Neural cell (in vitro differentiated cells): ENCODE measurements around the gene MRPS26. TPM values are rescaled to one million over a fixed set of nuclear protein-coding genes. Genes with fewer than 3 reads are reported as not detected.
"Not testable (repeated sequence)": the region's sequence is repeated elsewhere in the genome, so short reads cannot be mapped to it uniquely, and the experiment has no call there.

Source experiments
- H2AFZ ChIP-seq: fragments of 200-600, 300-800 bp; sonication (generic), shearing (Covaris generic); 2 replicates; pipeline ENCODE4 v1.6.0; 2014; ENCODE audit warnings: low read depth, mild to moderate bottlenecking, antibody characterized with exemption, low read length, moderate library complexity
- H3F3A ChIP-seq: fragments of 200-600 bp; shearing (Covaris generic); 2 replicates; pipeline ENCODE4 v1.6.1; 2016; ENCODE audit warnings: mild to moderate bottlenecking, moderate library complexity, mixed read lengths, antibody characterized with exemption, low read length; ENCODE audit not compliant: insufficient read depth, poor library complexity, severe bottlenecking
- H3K27ac ChIP-seq: fragments of 200-600, 300-800 bp; sonication (generic), shearing (Covaris generic); 2 replicates; pipeline ENCODE4 v1.5.1; 2014; ENCODE audit warnings: mild to moderate bottlenecking, low read length, moderate library complexity
- H3K27me3 ChIP-seq: fragments of 300-800, 200-600 bp; sonication (generic), shearing (Covaris generic); 2 replicates; pipeline ENCODE4 v1.6.0; 2014; ENCODE audit warnings: mild to moderate bottlenecking, low read depth, low read length, moderate library complexity; ENCODE audit not compliant: insufficient read depth
- H3K36me3 ChIP-seq: fragments of 300-800, 200-600 bp; sonication (generic), shearing (Covaris generic); 2 replicates; pipeline ENCODE4 v1.5.1; 2014; ENCODE audit warnings: mild to moderate bottlenecking, antibody characterized with exemption, low read length, moderate library complexity; ENCODE audit not compliant: insufficient read depth
- H3K4me2 ChIP-seq: fragments of 300-800, 200-600 bp; sonication (generic), shearing (Covaris generic); 2 replicates; pipeline ENCODE4 v1.6.0; 2014; ENCODE audit warnings: mild to moderate bottlenecking, low read length
- H3K4me3 ChIP-seq: fragments of 300-800, 200-600 bp; sonication (generic), shearing (Covaris generic); 2 replicates; pipeline ENCODE4 v1.5.1; 2014; ENCODE audit warnings: mild to moderate bottlenecking, low read length, moderate library complexity
- H3K79me2 ChIP-seq: fragments of 200-600 bp; shearing (Covaris generic); replicated peaks from 2 replicates; pipeline ENCODE4 v1.6.0; 2014; ENCODE audit warnings: mild to moderate bottlenecking, low read length, moderate library complexity; ENCODE audit not compliant: insufficient read depth
- H3K9ac ChIP-seq: fragments of 300-800, 200-600 bp; sonication (generic), shearing (Covaris generic); 2 replicates; pipeline ENCODE4 v1.6.1; 2016; ENCODE audit warnings: mild to moderate bottlenecking, low read length, mixed read lengths
- H3K9me2 ChIP-seq: fragments of 200-600 bp; shearing (Covaris generic); 2 replicates; pipeline ENCODE4 v1.6.1; 2016; ENCODE audit warnings: mild to moderate bottlenecking, low read length, mixed read lengths; ENCODE audit not compliant: insufficient read depth
- H3K9me3 ChIP-seq: fragments of 200-600, 300-800 bp; sonication (generic), shearing (Covaris generic); 2 replicates; pipeline ENCODE4 v1.6.1; 2016; ENCODE audit warnings: mild to moderate bottlenecking, mixed run types, low read length, moderate library complexity, mixed read lengths
- H4K20me1 ChIP-seq: fragments of 200-600 bp; shearing (Covaris generic); 2 replicates; pipeline ENCODE4 v1.6.1; 2016; ENCODE audit warnings: mild to moderate bottlenecking, mixed run types; ENCODE audit not compliant: insufficient read depth
- EP300 ChIP-seq: fragments of 450-650 bp; conservative IDR thresholded peaks from 2 replicates; pipeline ENCODE4 v1.6.1; 2014; ENCODE audit warnings: antibody characterized with exemption, mild to moderate bottlenecking, moderate library complexity; ENCODE audit not compliant: poor library complexity, severe bottlenecking
- EZH2 ChIP-seq: fragments of 200-600, 300-800 bp; shearing (Covaris generic), sonication (generic); IDR thresholded peaks from 2 replicates; pipeline ENCODE4 v1.6.1; 2014; ENCODE audit warnings: antibody characterized with exemption, low read length, borderline replicate concordance, mild to moderate bottlenecking; ENCODE audit not compliant: insufficient read depth, poor library complexity, severe bottlenecking
- MXI1 ChIP-seq: fragments of 450-650 bp; conservative IDR thresholded peaks from 2 replicates; pipeline ENCODE4 v1.6.1; 2014; ENCODE audit warnings: antibody characterized with exemption, mild to moderate bottlenecking; ENCODE audit not compliant: poor library complexity, severe bottlenecking
- POLR2AphosphoS5 ChIP-seq: IDR thresholded peaks from 2 replicates; pipeline ENCODE4 v1.6.1; 2012
- RAD21 ChIP-seq: fragments of 450-650 bp; conservative IDR thresholded peaks from 2 replicates; pipeline ENCODE4 v1.6.1; 2014; ENCODE audit warnings: antibody characterized with exemption, mild to moderate bottlenecking, moderate library complexity
- SMC3 ChIP-seq: fragments of 450-650 bp; conservative IDR thresholded peaks from 2 replicates; pipeline ENCODE4 v1.6.1; 2014; ENCODE audit warnings: antibody characterized with exemption, mild to moderate bottlenecking, moderate library complexity; ENCODE audit not compliant: poor library complexity
- TAF1 ChIP-seq: IDR thresholded peaks from 2 replicates; pipeline ENCODE4 v1.6.1; 2012; ENCODE audit warnings: low read depth
- polyA plus RNA-seq: library from polyadenylated mRNA; depleted of rRNA; stranded (reverse); fragments of >200 nt; gene quantifications from 2 replicates; pipeline ENCODE4 v1.2.3, GENCODE V29; 2014
- TF ChIP-seq, protein P1 (sequence below): IDR thresholded peaks from 2 replicates; pipeline ENCODE4 v1.6.1; 2012; ENCODE audit warnings: borderline replicate concordance
- TF ChIP-seq, protein P2 (sequence below): fragments of 450-650 bp; IDR thresholded peaks from 2 replicates; pipeline ENCODE4 v1.5.1; 2014; ENCODE audit warnings: antibody characterized with exemption, mild to moderate bottlenecking, moderate library complexity; ENCODE audit not compliant: poor library complexity, severe bottlenecking

Gene MRPS26
- polyA plus RNA-seq, 1 donor from 2014 or later = 134 TPM

DNA sequence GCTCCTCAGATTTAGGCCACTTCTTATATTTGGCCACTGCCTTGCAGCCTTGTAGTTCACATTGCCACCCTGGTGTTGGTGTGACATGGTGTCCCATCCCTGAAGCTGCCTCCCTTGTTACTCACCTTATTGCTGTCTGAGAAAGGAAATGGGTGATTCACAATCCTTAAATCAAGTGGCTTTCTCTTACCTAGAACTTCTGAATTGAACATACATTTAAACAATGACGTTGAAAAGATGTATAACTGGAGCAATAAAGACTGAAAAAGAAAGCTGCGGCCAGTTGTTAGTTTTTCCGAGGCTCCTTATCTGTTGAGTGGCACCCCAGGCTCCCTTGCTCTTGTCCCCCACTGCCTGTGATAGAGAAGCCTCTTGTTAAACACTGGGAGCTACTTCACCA, 31.2 kb upstream of the MRPS26 start:
- no peaks in the 10 kb centered on the region for H3K79me2 ChIP-seq
- peaks cover 9% of the 10 kb centered on the region for H3K36me3 ChIP-seq
- H3F3A ChIP-seq = no peaks in the 10 kb centered on the region
- H3K27me3 ChIP-seq = no peaks in the 10 kb centered on the region
- H3K4me3 ChIP-seq = no peak overlapping the region
- no peak overlapping the region for H2AFZ ChIP-seq
- H3K27ac ChIP-seq = no peak overlapping the region
- H3K9ac ChIP-seq = no peak overlapping the region
- H3K4me2 ChIP-seq = no peak overlapping the region
- TF ChIP-seq EZH2 = no peak
- TF ChIP-seq MXI1 = no peak
- TF ChIP-seq POLR2AphosphoS5 = no peak
- TF ChIP-seq SMC3 = no peak
- no peak for TF ChIP-seq EP300
- TF ChIP-seq RAD21 = no peak
- no peak for TF ChIP-seq TAF1
- TF ChIP-seq, protein P1, sequence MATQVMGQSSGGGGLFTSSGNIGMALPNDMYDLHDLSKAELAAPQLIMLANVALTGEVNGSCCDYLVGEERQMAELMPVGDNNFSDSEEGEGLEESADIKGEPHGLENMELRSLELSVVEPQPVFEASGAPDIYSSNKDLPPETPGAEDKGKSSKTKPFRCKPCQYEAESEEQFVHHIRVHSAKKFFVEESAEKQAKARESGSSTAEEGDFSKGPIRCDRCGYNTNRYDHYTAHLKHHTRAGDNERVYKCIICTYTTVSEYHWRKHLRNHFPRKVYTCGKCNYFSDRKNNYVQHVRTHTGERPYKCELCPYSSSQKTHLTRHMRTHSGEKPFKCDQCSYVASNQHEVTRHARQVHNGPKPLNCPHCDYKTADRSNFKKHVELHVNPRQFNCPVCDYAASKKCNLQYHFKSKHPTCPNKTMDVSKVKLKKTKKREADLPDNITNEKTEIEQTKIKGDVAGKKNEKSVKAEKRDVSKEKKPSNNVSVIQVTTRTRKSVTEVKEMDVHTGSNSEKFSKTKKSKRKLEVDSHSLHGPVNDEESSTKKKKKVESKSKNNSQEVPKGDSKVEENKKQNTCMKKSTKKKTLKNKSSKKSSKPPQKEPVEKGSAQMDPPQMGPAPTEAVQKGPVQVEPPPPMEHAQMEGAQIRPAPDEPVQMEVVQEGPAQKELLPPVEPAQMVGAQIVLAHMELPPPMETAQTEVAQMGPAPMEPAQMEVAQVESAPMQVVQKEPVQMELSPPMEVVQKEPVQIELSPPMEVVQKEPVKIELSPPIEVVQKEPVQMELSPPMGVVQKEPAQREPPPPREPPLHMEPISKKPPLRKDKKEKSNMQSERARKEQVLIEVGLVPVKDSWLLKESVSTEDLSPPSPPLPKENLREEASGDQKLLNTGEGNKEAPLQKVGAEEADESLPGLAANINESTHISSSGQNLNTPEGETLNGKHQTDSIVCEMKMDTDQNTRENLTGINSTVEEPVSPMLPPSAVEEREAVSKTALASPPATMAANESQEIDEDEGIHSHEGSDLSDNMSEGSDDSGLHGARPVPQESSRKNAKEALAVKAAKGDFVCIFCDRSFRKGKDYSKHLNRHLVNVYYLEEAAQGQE = no peak
- TF ChIP-seq, protein P2, sequence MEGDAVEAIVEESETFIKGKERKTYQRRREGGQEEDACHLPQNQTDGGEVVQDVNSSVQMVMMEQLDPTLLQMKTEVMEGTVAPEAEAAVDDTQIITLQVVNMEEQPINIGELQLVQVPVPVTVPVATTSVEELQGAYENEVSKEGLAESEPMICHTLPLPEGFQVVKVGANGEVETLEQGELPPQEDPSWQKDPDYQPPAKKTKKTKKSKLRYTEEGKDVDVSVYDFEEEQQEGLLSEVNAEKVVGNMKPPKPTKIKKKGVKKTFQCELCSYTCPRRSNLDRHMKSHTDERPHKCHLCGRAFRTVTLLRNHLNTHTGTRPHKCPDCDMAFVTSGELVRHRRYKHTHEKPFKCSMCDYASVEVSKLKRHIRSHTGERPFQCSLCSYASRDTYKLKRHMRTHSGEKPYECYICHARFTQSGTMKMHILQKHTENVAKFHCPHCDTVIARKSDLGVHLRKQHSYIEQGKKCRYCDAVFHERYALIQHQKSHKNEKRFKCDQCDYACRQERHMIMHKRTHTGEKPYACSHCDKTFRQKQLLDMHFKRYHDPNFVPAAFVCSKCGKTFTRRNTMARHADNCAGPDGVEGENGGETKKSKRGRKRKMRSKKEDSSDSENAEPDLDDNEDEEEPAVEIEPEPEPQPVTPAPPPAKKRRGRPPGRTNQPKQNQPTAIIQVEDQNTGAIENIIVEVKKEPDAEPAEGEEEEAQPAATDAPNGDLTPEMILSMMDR = no peak
- no peaks in the 10 kb centered on the region for H3K9me2 ChIP-seq
- no peaks in the 10 kb centered on the region for H3K9me3 ChIP-seq
- no peaks in the 10 kb centered on the region for H4K20me1 ChIP-seq

DNA sequence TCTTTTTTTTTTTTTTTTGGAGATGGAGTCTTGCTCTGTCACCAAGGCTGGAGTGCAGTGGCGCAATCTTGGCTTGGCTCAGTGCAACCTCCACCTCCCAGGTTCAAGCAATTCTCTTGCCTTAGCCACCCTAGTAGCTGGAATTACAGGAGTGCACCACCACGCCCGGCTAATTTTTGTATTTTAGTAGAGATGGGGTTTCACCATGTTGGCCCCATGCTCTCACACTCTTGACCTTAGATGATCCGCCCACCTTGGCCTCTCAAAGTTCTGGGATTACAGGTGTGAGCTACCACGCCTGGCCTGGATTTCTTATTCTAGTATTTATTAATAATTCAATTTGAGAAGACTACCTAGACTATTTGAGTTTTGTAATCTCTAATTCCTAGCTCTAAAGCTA, 30.6 kb upstream of the MRPS26 start:
- H3K9me3 ChIP-seq, H3F3A ChIP-seq, H3K4me2 ChIP-seq, H3K4me3 ChIP-seq, H2AFZ ChIP-seq, H3K27me3 ChIP-seq, H4K20me1 ChIP-seq, H3K36me3 ChIP-seq, H3K27ac ChIP-seq, H3K9me2 ChIP-seq, H3K9ac ChIP-seq, H3K79me2 ChIP-seq: not testable (repeated sequence)

DNA sequence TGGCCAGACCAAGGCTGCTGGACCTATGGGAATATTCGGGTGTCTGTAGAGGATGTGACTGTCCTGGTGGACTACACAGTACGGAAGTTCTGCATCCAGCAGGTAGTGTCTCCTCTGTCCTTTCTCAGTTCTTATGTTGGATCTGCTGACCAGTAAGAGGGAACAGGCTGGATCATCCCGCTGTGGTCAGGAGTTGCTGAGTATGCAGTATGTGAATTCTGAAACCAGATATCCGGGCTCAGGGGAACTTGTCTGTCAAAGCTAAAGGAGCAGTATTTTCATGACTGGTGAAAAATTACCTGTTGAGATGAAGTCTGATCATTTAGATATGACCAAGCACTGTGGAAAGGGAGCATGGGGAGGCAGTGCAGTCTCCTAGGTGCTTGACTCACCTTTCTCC, 24.5 kb upstream of the MRPS26 start:
- Histone ChIP-seq H3K9me2 (no peaks in the 10 kb centered on the region), H4K20me1 (no peaks in the 10 kb centered on the region), H3F3A (no peaks in the 10 kb centered on the region), H3K4me3 (no peak overlapping the region), H3K79me2 (no peaks in the 10 kb centered on the region), H3K4me2 (no peak overlapping the region), H3K9ac (no peak overlapping the region), H3K36me3 (peaks cover 7% of the 10 kb centered on the region), H2AFZ (no peak overlapping the region), H3K27ac (no peak overlapping the region), H3K27me3 (no peaks in the 10 kb centered on the region), H3K9me3 (no peaks in the 10 kb centered on the region)
- TF ChIP-seq MXI1 = no peak
- no peak for TF ChIP-seq EZH2
- no peak for TF ChIP-seq RAD21
- TF ChIP-seq POLR2AphosphoS5 = no peak
- TF ChIP-seq SMC3 = no peak
- no peak for TF ChIP-seq EP300
- no peak for TF ChIP-seq TAF1
- TF ChIP-seq, protein P2 = no peak
- TF ChIP-seq, protein P1 = no peak
